GM18526 (cell line): ENCODE measurements around the gene EXT2.

Experiments
- POLR2A ChIP-seq: IDR thresholded peaks from 3 replicates; pipeline ENCODE4 v1.6.1; 2011; ENCODE audit not compliant: insufficient read length; ENCODE audit errors: extremely low read depth

EXT2 gene

DNA sequence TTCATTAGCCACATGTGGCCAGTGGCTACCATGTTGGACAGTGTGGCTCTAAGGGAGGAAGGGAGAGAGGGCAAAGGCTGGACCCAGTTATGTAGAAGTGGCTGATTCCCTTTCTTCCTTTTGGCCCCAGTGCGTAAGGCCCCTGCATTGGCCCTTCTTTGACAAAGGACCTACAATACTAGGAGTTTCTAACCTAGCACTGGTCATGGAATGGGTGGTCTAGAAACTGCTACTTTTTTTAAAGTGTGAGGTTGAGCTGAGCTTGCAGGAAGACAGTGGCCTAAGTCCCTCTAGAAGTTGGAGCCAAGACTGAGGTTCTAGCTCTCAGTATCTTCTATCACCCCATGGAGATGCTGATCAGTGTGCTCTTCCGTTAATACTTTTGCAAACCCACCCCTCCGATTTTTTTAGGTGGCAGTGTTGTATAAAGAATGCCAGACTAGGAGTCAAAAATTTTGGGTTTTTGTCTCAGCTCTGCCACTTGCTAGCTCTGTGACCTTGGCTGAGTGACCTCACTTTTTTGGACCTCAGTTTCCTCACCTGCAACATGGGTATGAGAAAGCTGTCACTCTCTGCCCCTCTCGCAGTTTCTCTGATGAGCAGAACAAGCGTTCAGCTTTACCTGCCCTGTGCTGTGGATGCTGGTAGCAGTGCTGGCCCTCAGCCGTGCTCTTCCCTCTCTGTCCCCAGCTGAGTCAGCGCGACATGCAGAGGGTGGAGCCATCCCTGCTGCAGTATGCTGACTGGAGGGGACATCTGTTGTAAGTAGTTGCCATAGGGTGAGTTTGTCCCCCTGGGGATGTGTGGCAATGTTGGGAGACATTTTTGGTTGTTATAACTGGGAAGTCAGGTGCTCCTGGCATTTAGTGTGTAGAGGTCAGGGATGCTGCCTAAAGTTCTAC, 22.5 kb upstream of the EXT2 start:
- TF ChIP-seq POLR2A = no peak

DNA sequence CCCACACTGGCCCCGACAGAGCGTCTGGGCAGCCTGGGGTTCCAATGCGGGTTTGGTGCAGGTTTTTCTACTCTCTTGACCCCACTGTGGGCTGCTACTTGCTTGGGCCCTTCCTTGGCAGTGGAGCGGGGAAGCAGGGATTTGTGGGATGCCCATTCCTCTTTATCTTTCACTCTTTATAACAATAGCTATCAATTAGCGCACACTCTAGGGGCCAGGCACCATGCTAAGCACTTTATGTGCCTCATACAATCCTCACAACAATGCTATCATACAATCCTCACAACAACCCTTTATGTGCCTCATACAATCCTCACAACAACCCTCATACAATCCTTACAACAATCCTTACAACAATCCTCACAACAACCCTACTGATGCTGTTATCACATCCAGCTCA, 16.7 kb upstream of the EXT2 start:
- no peak for TF ChIP-seq POLR2A

DNA sequence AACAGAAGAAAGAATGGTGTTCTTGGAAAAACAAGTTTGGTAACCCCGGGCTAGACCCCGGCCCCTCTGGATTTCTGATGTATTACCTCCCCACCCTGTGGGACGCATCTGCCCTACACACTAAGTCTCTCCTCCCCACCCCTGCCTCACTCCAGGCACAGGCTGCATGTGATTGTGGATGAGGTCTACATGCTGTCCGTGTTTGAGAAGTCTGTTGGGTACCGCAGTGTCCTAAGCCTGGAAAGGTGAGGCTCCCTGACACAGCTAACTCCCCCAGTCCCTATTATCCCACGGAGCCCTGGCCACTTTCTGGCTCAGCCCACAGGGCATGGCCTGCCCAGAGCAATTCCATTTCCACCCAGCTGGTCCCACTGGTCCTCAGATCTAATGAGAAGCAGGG, 16.1 kb upstream of the EXT2 start:
- no peak for TF ChIP-seq POLR2A

DNA sequence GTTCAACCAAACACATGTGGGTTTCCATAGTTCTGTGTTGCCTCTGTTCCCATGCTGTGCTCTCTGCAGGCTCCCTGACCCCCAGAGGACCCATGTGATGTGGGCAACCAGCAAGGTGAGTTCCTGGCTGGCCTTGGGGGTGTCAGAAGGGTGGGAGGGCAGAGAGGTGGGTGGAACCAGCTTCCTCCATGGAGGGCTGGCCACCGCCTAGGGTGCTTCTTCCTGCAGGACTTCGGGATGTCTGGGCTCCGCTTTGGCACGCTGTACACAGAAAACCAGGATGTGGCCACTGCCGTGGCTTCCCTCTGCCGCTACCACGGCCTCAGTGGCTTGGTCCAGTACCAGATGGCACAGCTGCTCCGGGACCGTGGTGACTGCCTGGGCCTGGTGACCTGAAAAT, 14.5 kb upstream of the EXT2 start:
- no peak for TF ChIP-seq POLR2A

DNA sequence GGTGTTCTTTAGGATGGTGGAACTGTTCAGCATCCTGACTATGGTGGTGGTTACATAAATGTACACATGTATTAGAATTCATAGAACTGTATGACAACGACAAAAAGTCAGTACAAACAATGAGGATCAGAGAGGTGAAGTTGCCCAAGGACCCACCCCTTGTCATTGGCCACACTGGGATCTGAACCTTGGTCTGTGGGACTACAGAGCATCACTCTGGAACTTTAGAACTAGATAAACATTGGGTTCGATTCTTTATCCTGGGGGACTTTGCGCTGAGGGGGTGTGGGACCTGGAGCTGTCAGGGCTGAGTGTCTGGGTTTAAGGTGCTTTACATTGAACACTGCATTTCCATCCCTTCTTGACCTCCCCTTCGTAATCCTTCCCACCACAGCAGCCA, 12.8 kb upstream of the EXT2 start:
- TF ChIP-seq POLR2A = no peak

DNA sequence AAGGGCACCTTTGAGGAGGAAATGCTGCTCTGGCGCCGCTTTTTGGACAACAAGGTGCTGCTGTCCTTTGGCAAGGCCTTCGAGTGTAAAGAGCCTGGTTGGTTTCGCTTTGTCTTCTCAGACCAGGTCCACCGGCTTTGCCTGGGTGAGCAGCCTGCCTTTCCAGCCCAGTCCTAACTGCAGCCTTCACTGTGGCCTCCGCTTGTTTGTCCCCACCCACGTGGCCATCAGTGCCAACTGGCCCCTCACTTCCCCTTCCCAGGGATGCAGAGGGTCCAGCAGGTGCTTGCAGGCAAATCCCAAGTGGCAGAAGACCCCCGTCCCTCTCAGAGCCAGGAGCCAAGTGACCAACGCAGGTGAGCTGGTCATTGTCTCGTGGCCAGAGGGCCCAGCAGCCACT, 12.0 kb upstream of the EXT2 start:
- TF ChIP-seq POLR2A = no peak

DNA sequence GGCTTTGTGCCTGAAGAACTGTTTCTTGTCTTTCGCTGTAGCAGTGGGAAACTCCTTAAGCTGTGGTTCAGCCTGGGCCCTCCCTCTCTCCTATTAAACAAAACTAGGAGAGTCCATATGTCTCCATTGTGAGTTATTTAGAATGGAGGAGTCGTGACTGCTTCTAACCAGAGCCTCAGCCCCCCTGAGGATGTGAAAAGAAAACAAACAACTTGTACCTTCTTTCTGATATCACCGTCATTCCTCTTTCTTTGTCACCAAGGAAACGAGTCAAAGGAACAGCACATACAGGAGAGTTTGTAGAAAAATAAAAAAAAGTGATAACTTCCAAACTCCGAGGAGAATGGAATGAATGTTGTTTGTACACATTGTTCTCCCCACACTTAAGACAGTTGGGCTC, 11.6 kb upstream of the EXT2 start:
- no peak for TF ChIP-seq POLR2A

DNA sequence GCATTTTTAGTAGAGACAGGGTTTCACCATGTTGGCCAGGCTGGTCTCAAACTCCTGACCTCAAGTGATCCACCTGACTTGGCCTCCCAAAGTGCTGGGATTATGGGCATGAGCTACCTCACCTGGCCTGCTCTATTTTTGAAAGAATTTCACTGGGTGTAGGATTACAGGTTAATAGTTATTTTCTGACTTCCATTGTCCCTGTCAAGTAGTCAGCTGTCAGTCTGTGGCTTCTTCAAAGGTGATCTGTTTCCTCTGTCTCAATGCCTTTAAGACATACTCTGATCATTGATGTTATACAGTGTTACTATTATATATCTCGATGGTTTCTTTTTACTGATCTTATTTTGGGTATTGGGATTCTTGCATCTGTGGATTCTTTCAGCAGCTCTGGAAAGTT, 10.1 kb upstream of the EXT2 start:
- no peak for TF ChIP-seq POLR2A

DNA sequence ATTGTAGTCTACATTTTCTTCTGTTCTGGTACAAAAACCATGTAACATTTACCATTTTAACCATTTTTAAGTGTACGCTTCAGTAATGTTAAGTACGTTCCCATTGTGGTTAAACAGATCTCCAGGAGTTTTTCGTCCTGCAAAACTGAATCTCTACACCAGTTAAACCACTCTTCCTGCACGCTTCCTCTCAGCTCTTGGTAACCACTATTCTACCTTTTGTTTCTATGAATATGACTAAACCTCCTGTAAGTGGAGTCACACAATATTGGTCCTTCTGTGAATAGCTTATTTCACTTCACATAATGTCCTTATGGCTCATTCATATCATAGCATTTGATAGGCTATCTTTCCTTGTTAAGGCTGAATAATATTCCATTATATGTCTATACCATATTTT, 7.1 kb upstream of the EXT2 start:
- no peak for TF ChIP-seq POLR2A

DNA sequence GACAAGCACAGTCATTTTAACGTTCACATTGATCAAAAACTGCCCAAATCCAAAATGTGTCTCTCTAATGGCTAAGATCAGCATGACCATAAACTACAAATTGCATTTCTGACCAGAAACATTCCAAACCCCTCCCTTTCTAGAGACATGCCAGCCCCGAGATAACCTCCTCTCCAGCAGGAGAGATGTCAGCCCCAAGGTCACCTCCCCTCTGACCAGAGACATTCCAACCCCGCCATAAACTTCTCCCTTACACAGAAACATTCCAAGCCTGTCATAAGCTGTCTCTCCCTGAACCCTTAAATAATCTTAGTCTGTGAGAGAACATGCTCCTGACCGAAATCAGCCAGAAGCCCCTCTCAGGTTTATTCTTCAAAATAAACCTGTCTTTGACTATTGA, 6.6 kb upstream of the EXT2 start:
- no peak for TF ChIP-seq POLR2A

DNA sequence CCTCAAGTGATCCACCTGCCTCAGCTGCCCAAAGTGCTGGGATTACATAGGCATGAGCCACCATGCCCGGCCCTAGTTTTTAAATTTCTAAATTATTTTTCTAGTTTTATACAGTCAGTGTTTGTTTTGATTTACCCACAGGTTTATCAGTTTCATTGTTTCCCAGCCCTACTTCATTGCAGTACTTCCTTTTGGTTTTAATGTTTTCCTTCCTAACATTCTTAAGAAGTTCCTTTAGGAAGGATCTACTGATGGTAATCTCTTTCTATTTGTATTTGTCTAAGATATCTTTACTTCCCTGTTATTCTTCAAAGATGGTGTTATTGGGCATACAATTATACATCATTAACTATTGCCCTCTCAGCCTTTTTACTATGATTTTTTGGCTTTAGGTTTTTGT, 4.9 kb upstream of the EXT2 start:
- no peak for TF ChIP-seq POLR2A

DNA sequence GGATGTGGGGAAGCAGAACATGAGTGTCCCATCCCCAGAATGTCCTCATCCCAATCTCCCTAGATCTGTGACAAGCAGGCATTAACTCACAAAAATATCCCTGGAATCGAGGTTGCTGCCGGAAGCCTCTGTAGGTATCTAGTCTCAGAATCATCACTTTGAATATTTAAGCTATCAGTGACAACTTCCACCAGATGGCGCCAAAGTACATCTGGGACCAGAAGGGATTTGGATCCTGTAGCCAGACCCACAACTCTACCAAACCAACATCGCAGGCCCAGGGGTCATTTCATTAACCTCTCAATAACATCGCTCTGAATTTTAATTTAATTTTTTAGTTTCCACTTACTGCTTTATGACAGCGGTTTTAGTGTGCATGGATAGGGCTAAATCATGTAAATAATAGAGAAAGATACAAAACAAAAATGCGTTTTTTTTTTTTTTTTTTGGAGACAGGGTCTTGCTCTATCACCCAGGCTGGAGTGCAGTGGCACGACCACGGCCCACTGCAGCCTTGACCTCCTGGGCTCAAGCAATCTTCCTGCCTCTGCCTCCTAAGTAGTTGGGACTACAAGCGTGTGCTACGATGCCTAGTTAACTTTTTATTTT, 1.1 kb upstream of the EXT2 start:
- no peak for TF ChIP-seq POLR2A

DNA sequence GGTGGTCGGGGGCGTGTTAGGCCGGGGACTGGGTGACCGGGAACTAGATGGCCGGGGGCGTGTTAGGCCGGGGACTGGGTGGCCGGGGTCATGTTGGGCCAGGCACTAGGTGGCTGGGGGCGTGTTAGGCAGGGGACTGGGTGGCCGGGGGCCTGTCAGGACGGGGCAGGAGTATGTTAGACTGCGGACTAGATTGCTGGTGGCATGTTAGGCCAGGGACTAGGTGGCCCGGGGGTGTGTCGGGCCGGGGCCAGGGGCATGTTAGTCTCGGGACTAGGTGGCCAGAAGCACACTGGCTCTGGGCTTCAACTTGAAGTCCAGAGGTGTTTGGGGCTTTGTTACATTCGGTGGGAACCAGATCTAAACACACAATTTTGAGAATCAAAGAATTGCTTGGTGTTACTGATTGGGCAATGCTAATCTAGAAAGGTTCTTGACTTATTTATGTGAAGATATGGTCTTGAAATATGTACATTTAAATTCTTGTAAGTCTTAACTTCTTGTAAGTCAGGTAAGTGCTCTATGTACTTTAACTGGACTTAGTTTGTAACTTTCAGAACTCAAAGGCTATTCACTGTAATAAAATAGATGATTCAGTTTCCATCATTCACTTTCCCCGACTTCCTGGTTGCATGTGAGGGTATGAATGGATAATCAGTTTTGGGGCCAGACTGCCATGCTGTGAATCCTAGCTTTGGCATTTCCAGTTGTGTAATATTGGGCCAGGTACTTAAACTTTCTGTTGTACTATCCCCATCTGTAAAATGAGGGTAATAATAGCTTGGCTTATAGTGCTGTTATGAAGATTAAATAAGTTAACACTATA, 1.1 kb downstream of the EXT2 start:
- TF ChIP-seq POLR2A = no peak

DNA sequence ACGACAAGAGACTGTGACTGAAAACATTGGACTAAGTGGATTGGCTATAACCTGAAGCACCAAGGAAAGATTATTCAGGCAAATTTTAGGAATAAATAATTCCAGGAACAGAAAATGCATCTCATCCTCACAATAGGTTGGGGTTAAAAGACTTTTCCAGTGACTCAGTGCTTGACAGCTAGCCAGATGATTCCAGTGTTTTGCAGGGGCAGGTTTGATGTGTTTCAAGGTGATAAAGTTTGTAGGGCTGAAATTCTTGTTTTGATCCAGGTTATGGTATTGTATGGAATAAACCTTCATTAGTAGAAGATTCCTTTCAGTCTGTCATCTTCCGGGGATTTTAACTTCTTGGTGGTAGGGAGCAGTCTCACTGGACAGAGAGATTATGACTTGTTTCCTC, 2.3 kb downstream of the EXT2 start:
- no peak for TF ChIP-seq POLR2A

DNA sequence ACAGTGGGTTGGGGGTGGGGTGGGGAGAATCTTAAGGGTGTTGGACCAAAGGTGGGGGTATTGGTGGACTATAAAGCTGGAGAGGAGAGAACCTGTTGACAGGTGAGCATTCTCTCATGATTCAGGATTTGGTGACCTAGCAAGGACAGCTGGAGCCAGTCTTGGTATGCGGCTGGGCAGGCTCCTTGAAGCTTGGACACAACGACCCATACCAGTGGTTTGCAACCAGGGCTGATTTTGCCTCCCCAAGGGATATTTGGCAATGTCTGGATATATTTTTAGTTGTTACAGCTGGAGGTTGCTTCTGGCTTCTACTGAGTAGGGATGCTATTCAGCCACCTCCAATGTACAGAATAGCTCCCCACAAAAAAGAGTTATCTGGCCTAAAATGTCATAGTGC, 5.6 kb downstream of the EXT2 start:
- TF ChIP-seq POLR2A = no peak
